ENCODE data around the gene TOX3. TPM values are rescaled to one million over a fixed set of nuclear protein-coding genes. Genes with fewer than 3 reads are reported as not detected.

TOX3 gene
- polyA plus RNA-seq, 1 of the 3 experiments (the other 2 are of a cell fraction) = not detected

- no peak for DNase-seq
- no peaks in the 10 kb centered on the region for H3K9me2 ChIP-seq
- H3K36me3 ChIP-seq (replicated peaks in 1 of 2; ENCODE audit: control insufficient read depth in 1 of 2, insufficient read depth in 2 of 2, low read length in 1 of 2) = no peaks in the 10 kb centered on the region
- H3K4me2 ChIP-seq = no peak overlapping the region
- H4K20me1 ChIP-seq (ENCODE audit: insufficient read depth) = no peaks in the 10 kb centered on the region
- no peaks in the 10 kb centered on the region for H3K27me3 ChIP-seq (ENCODE audit: insufficient read depth)
- H3K79me2 ChIP-seq (ENCODE audit: insufficient read depth) = no peaks in the 10 kb centered on the region
- H2AFZ ChIP-seq (ENCODE audit: low read depth) = no peak overlapping the region
- ChIA-PET CTCF (no interaction called here), POLR2A (no interaction called here)
- H3K27ac ChIP-seq (ENCODE audit: low read depth in 2 of 2, low read length in 1 of 2) = no peak overlapping the region
- no peaks in the 10 kb centered on the region for H3K4me1 ChIP-seq (ENCODE audit: control insufficient read depth in 1 of 2, insufficient read depth in 2 of 2, low read depth in 1 of 2, low read length in 1 of 2)
- H3F3A ChIP-seq (replicated peaks; ENCODE audit: insufficient read depth) = no peaks in the 10 kb centered on the region
- no peaks in the 10 kb centered on the region for H3K9me3 ChIP-seq
- H3K9ac ChIP-seq = no peak overlapping the region
- WGBS (ENCODE audit: low lambda C conversion rate) = 10% methylated on average over 3 of the region's 3 CpGs
- TF ChIP-seq NRF1 (IDR thresholded peaks at IDR 0.05; ENCODE audit: low read depth, low read length) (no peak), IRF3 (IDR thresholded peaks at IDR 0.05; ENCODE audit: low read depth, low read length) (no peak), FOXM1 (IDR thresholded peaks at IDR 0.05; ENCODE audit: low read depth) (no peak), SIN3A (IDR thresholded peaks at IDR 0.05; ENCODE audit: borderline replicate concordance, low read depth, low read length) (no peak), TEAD4 (IDR thresholded peaks at IDR 0.05; ENCODE audit: borderline replicate concordance, insufficient read depth) (no peak), ZBTB33 (IDR thresholded peaks at IDR 0.05; ENCODE audit: borderline replicate concordance, low read depth) (no peak), ELF1 (IDR thresholded peaks at IDR 0.05) (no peak), MAX (IDR thresholded peaks at IDR 0.05; ENCODE audit: low read depth) (no peak), TAF1 (IDR thresholded peaks at IDR 0.05; ENCODE audit: borderline replicate concordance, low read depth, low read length) (no peak), TCF12 (IDR thresholded peaks at IDR 0.05) (no peak), RFX5 (IDR thresholded peaks at IDR 0.05; ENCODE audit: low read length) (no peak), SMC3 (IDR thresholded peaks at IDR 0.05; ENCODE audit: low read depth, low read length) (no peak), RAD21 (IDR thresholded peaks at IDR 0.05; ENCODE audit: low read length) (no peak), CTCF (IDR thresholded peaks at IDR 0.05) (no peak), GABPA (IDR thresholded peaks at IDR 0.05; ENCODE audit: low read depth) (no peak), REST (IDR thresholded peaks at IDR 0.05; ENCODE audit: low read depth, low read length) (no peak), USF1 (IDR thresholded peaks at IDR 0.05; ENCODE audit: borderline replicate concordance, low read depth) (no peak)
- H3K4me3 ChIP-seq (ENCODE audit: low read depth in 2 of 2, low read length in 1 of 2) = no peak overlapping the region
These were observed 66.7 kb downstream of the TOX3 start for GRCh38 chr16:52480237-52480636.
